HL-60 (cell line): ENCODE measurements around the gene B4GALNT4.

Experiments used
- GABPA ChIP-seq: IDR thresholded peaks from 2 replicates; pipeline ENCODE4 v1.6.1; 2012; ENCODE audit warnings: low read depth
- POLR2AphosphoS5 ChIP-seq: IDR thresholded peaks from 2 replicates; pipeline ENCODE4 v1.6.1; 2012; ENCODE audit warnings: low read depth
- REST ChIP-seq: IDR thresholded peaks from 2 replicates; pipeline ENCODE4 v1.6.1; 2012; ENCODE audit warnings: low read depth; ENCODE audit not compliant: insufficient replicate concordance
- SPI1 ChIP-seq: IDR thresholded peaks from 2 replicates; pipeline ENCODE4 v1.6.1; 2012; ENCODE audit warnings: low read depth, mild to moderate bottlenecking, borderline replicate concordance
- TF ChIP-seq, protein P1 (sequence below): IDR thresholded peaks from one replicate; pipeline ENCODE4 v1.5.1; 2011; ENCODE audit warnings: low read length, control low read depth, inconsistent platforms; ENCODE audit not compliant: insufficient read depth

GRCh38 chr11:398826-399225 lies 29.5 kb downstream of the B4GALNT4 start:
- TF ChIP-seq, protein P1, sequence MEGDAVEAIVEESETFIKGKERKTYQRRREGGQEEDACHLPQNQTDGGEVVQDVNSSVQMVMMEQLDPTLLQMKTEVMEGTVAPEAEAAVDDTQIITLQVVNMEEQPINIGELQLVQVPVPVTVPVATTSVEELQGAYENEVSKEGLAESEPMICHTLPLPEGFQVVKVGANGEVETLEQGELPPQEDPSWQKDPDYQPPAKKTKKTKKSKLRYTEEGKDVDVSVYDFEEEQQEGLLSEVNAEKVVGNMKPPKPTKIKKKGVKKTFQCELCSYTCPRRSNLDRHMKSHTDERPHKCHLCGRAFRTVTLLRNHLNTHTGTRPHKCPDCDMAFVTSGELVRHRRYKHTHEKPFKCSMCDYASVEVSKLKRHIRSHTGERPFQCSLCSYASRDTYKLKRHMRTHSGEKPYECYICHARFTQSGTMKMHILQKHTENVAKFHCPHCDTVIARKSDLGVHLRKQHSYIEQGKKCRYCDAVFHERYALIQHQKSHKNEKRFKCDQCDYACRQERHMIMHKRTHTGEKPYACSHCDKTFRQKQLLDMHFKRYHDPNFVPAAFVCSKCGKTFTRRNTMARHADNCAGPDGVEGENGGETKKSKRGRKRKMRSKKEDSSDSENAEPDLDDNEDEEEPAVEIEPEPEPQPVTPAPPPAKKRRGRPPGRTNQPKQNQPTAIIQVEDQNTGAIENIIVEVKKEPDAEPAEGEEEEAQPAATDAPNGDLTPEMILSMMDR = no peak
- TF ChIP-seq REST (no peak), POLR2AphosphoS5 (no peak), GABPA (no peak), SPI1 (no peak)
